HEK293T (cell line): ENCODE results near the gene GNGT2.

Source experiments
- BHLHE40 ChIP-seq: fragments of 450-650 bp; IDR thresholded peaks from 2 replicates; pipeline ENCODE4 v1.6.1; 2016; ENCODE audit warnings: mild to moderate bottlenecking, moderate library complexity, borderline replicate concordance
- FOXA1 ChIP-seq: fragments of 450-650 bp; IDR thresholded peaks from 2 replicates; pipeline ENCODE4 v1.6.1; 2016; ENCODE audit warnings: mild to moderate bottlenecking
- FOXK2 ChIP-seq: fragments of 450-650 bp; IDR thresholded peaks from 2 replicates; pipeline ENCODE4 v1.6.1; 2016; ENCODE audit warnings: mild to moderate bottlenecking
- FOXM1 ChIP-seq: fragments of 450-650 bp; IDR thresholded peaks from 2 replicates; pipeline ENCODE4 v1.6.1; 2017; ENCODE audit warnings: mild to moderate bottlenecking, borderline replicate concordance
- HDGF ChIP-seq: fragments of 450-650 bp; IDR thresholded peaks from 2 replicates; pipeline ENCODE4 v1.6.1; 2017; ENCODE audit warnings: antibody characterized with exemption, borderline replicate concordance
- NFRKB ChIP-seq: fragments of 450-650 bp; IDR thresholded peaks from 2 replicates; pipeline ENCODE4 v1.6.1; 2016; ENCODE audit warnings: mild to moderate bottlenecking, moderate library complexity
- SP1 ChIP-seq: fragments of 450-650 bp; IDR thresholded peaks from 2 replicates; pipeline ENCODE4 v1.6.1; 2017
- TARDBP ChIP-seq: fragments of 450-650 bp; IDR thresholded peaks from 2 replicates; pipeline ENCODE4 v1.6.1; 2016
- ZNF384 ChIP-seq: fragments of 450-650 bp; IDR thresholded peaks from 2 replicates; pipeline ENCODE4 v1.6.1; 2016
- TF ChIP-seq, protein P1 (sequence below): fragments of 450-650 bp; IDR thresholded peaks from 2 replicates; pipeline ENCODE4 v1.6.1; 2016

DNA sequence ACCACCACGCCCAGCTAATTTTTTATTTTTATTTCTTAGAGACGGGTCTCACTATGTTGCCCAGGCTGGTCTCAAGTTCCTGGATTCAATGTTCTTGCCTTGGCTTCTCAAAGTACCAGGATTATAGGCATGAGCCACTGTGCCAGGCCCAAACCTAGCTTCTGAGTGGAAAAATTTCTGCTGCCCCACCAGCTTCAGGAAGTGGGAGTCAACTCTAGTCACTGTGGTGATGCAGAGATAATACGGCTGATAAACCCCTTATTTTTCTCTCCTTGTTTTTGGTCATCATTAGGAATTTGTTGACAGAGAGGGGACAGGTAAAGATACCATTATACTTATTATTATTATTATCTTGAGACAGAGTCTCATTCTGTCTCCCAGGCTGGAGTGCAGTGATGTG, 48.0 kb upstream of the GNGT2 start:
- TF ChIP-seq SP1, result no peak
- no peak for TF ChIP-seq FOXM1
- no peak for TF ChIP-seq HDGF
- no peak for TF ChIP-seq BHLHE40
- TF ChIP-seq ZNF384, result no peak
- no peak for TF ChIP-seq TARDBP
- TF ChIP-seq FOXK2, result no peak
- TF ChIP-seq, protein P1, sequence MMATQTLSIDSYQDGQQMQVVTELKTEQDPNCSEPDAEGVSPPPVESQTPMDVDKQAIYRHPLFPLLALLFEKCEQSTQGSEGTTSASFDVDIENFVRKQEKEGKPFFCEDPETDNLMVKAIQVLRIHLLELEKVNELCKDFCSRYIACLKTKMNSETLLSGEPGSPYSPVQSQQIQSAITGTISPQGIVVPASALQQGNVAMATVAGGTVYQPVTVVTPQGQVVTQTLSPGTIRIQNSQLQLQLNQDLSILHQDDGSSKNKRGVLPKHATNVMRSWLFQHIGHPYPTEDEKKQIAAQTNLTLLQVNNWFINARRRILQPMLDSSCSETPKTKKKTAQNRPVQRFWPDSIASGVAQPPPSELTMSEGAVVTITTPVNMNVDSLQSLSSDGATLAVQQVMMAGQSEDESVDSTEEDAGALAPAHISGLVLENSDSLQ, result no peak
- no peak for TF ChIP-seq NFRKB
- TF ChIP-seq FOXA1, result no peak
